Right renal pelvis (tissue), 4 donors: ENCODE data around the gene CTU2. TPM values are rescaled to one million over a fixed set of nuclear protein-coding genes. Genes with fewer than 3 reads are reported as not detected.
"Not testable (repeated sequence)": the region's sequence is repeated elsewhere in the genome, so short reads cannot be mapped to it uniquely, and the experiment has no call there.

Experiments used
- DNase-seq, 4 donors: peaks; one replicate each; pipeline ENCODE4 v3.0.0-alpha.2; 2013; ENCODE audit warnings: low read depth in 4 of 4, low spot score in 3 of 4, missing footprints in 1 of 4
- polyA plus RNA-seq, 4 donors: library from polyadenylated mRNA; unstranded; fragments of 120-200 nt; gene quantifications; one replicate each; pipeline ENCODE4 v1.2.1, GENCODE V29; 2013; ENCODE audit not compliant: insufficient read length in 4 of 4

The CTU2 gene
- 10 to 100 TPM; 10.3 to 17.9 (median 10.8) TPM for polyA plus RNA-seq

GRCh38 chr16:88706229-88706964 is at the start of gene CTU2, which contains the start of gene RNF166:
Gene CTU2, plus strand, starts transcription at chr16:88706503. Its CDS starts 28 bp downstream, at chr16:88706531.
Gene RNF166, minus strand, starts transcription at chr16:88706408. Its CDS starts 83 bp downstream, at chr16:88706325.
- DNase-seq: peak; percentile 77 to 87 (median 80)

GRCh38 chr16:88657371-88657770 is 48.9 kb upstream of the CTU2 start:
- DNase-seq: no peak

GRCh38 chr16:88658714-88659113 is 47.6 kb upstream of the CTU2 start:
- no peak for DNase-seq

GRCh38 chr16:88659160-88659559 is 47.1 kb upstream of the CTU2 start:
- DNase-seq: no peak

GRCh38 chr16:88661468-88661867 is 44.8 kb upstream of the CTU2 start:
- DNase-seq: no peak

- no peak for DNase-seq
Observed at GRCh38 chr16:88662222-88662842, 44.0 kb upstream of the CTU2 start.

GRCh38 chr16:88662843-88663606 is 43.3 kb upstream of the CTU2 start, which contains the start of gene MVD:
Gene MVD, minus strand, starts transcription at chr16:88663091. Its CDS starts 11 bp downstream, at chr16:88663080.
- peak; percentile 92 to 97 (median 94) for DNase-seq

GRCh38 chr16:88665148-88665547 is 41.2 kb upstream of the CTU2 start:
- DNase-seq: no peak

- DNase-seq: no peak
Observed at GRCh38 chr16:88665570-88665969, 40.7 kb upstream of the CTU2 start.

- DNase-seq: no peak
Observed at GRCh38 chr16:88667461-88667860, 38.8 kb upstream of the CTU2 start.

- DNase-seq: not testable (repeated sequence)
Observed at GRCh38 chr16:88669493-88669892, 36.8 kb upstream of the CTU2 start.

GRCh38 chr16:88669980-88670379 is 36.3 kb upstream of the CTU2 start:
- no peak for DNase-seq

- no peak for DNase-seq
Observed at GRCh38 chr16:88671806-88672205, 34.5 kb upstream of the CTU2 start.

GRCh38 chr16:88672776-88673175 is 33.5 kb upstream of the CTU2 start:
- no peak for DNase-seq

GRCh38 chr16:88673716-88674379 is 32.5 kb upstream of the CTU2 start:
- DNase-seq: no peak

GRCh38 chr16:88676502-88677242 is 29.6 kb upstream of the CTU2 start:
- DNase-seq: no peak

- DNase-seq: no peak
Observed at GRCh38 chr16:88677721-88678120, 28.6 kb upstream of the CTU2 start.

GRCh38 chr16:88678224-88678979 is 27.9 kb upstream of the CTU2 start:
- no peak for DNase-seq

GRCh38 chr16:88680554-88681083 is 25.7 kb upstream of the CTU2 start:
- DNase-seq: no peak
